GM19395 (cell line): ENCODE data around the gene TSACC.
"Not testable (repeated sequence)": the region's sequence is repeated elsewhere in the genome, so short reads cannot be mapped to it uniquely, and the experiment has no call there.

Source experiments
- ATAC-seq: cut with Tn5 transposase; IDR thresholded peaks from one replicate; pipeline ENCODE4 v1.9.1; 2021; ENCODE audit warnings: mild to moderate bottlenecking, moderate library complexity; ENCODE audit not compliant: unreplicated experiment

The TSACC gene

GRCh38 chr1:156338180-156338976 is at the start of gene TSACC, which contains the start of gene CCT3:
TSS of gene TSACC (plus strand) at chr1:156338526. CDS start at chr1:156339758, 1,232 bp downstream.
TSS of gene CCT3 (minus strand) at chr1:156338292. CDS start at chr1:156338184, 108 bp downstream.
- ATAC-seq: peak; percentile 92

- ATAC-seq: no peak
Measured at GRCh38 chr1:156289857-156290256, 48.5 kb upstream of the TSACC start.

GRCh38 chr1:156291226-156292061 is 46.9 kb upstream of the TSACC start:
- peak; percentile 56 for ATAC-seq

GRCh38 chr1:156293098-156293434 is 45.3 kb upstream of the TSACC start:
- no peak for ATAC-seq

- ATAC-seq: no peak
Measured at GRCh38 chr1:156293895-156294294, 44.4 kb upstream of the TSACC start.

- ATAC-seq: no peak
Measured at GRCh38 chr1:156295391-156295947, 42.9 kb upstream of the TSACC start, which contains the start of gene GLMP. TSS of gene GLMP (minus strand) at chr1:156295679. CDS start at chr1:156295645, 34 bp downstream.

GRCh38 chr1:156298852-156299357 is 39.4 kb upstream of the TSACC start, which contains the start of gene VHLL:
TSS of gene VHLL (minus strand) at chr1:156299307. CDS start at chr1:156299189, 118 bp downstream.
- ATAC-seq: no peak

- no peak for ATAC-seq
Measured at GRCh38 chr1:156303241-156303640, 35.1 kb upstream of the TSACC start.

- ATAC-seq: no peak
Measured at GRCh38 chr1:156305215-156305614, 33.1 kb upstream of the TSACC start.

- ATAC-seq: no peak
Measured at GRCh38 chr1:156308078-156308477, 30.2 kb upstream of the TSACC start.

- ATAC-seq: no peak
Measured at GRCh38 chr1:156310962-156311361, 27.4 kb upstream of the TSACC start.

- no peak for ATAC-seq
Measured at GRCh38 chr1:156316909-156317308, 21.4 kb upstream of the TSACC start.

- no peak for ATAC-seq
Measured at GRCh38 chr1:156319664-156320063, 18.7 kb upstream of the TSACC start.

GRCh38 chr1:156320560-156320959 is 17.8 kb upstream of the TSACC start:
- no peak for ATAC-seq

- not testable (repeated sequence) for ATAC-seq
Measured at GRCh38 chr1:156323179-156323578, 15.1 kb upstream of the TSACC start.

- no peak for ATAC-seq
Measured at GRCh38 chr1:156336242-156336641, 2.1 kb upstream of the TSACC start.

GRCh38 chr1:156337052-156337887 is 1.1 kb upstream of the TSACC start:
- no peak for ATAC-seq

GRCh38 chr1:156337888-156338179 is 492 bp upstream of the TSACC start:
- ATAC-seq: no peak

- no peak for ATAC-seq
Measured at GRCh38 chr1:156342166-156342955, 4.0 kb downstream of the TSACC start.

- ATAC-seq: no peak
Measured at GRCh38 chr1:156344409-156344808, 6.1 kb downstream of the TSACC start.
